GM12878 (cell line): ENCODE data around the gene CLK1. TPM values are rescaled to one million over a fixed set of nuclear protein-coding genes. Genes with fewer than 3 reads are reported as not detected.

Source experiments
- CREB1 ChIP-seq: IDR thresholded peaks from 2 replicates; pipeline ENCODE4 v1.6.1; 2012; ENCODE audit warnings: low read depth, mild to moderate bottlenecking, inconsistent platforms
- EZH2 ChIP-seq: IDR thresholded peaks from 2 replicates; pipeline ENCODE4 v1.6.1; 2012; ENCODE audit warnings: low read depth, mild to moderate bottlenecking, control low read depth, inconsistent platforms, low read length, borderline replicate concordance; ENCODE audit not compliant: control insufficient read depth
- IKZF2 ChIP-seq, 2 experiments: fragments of 450-650 bp; IDR thresholded peaks; 2 replicates each; pipeline ENCODE4 v1.6.1; 2017; ENCODE audit warnings: mild to moderate bottlenecking in 2 of 2, moderate library complexity in 2 of 2
- RB1 ChIP-seq: fragments of 450-650 bp; formaldehyde crosslinking; IDR thresholded peaks from 2 replicates; pipeline ENCODE4 v1.6.1; 2017; ENCODE audit warnings: mild to moderate bottlenecking, borderline replicate concordance
- polyA plus RNA-seq, 11 experiments: library from polyadenylated mRNA; depleted of rRNA in 4 of 11; unstranded in 6 of 11; stranded (reverse) in 5 of 11; fragments of >200 nt; fragmentation: Nextera tagmentation in 4 of 11; fragmentation: Illumina TruSeq in 1 of 11; extraction: Ambion mirVana in 4 of 11; extraction: Trizol in 1 of 11; gene quantifications; 1 replicate in 1 of 11; 2 replicates in 10 of 11; pipeline versions ENCODE4 v1.2.1 to v1.2.3, GENCODE V29; 2011 to 2016; ENCODE audit warnings: inconsistent platforms in 2 of 11, missing spikeins in 2 of 11, low read depth in 1 of 11
- total RNA-seq, 4 experiments: library from RNA; depleted of rRNA in 3 of 4; stranded (reverse); fragments of >200 nt in 3 of 4; fragmentation: Illumina TruSeq in 1 of 4; extraction: Trizol in 1 of 4; gene quantifications; 2 replicates each; pipeline versions ENCODE4 v1.2.1 to v1.2.3, GENCODE V29; 2013 to 2021
- TF ChIP-seq, protein P1 (sequence below): fragments of 450-650 bp; conservative IDR thresholded peaks from 2 replicates; pipeline ENCODE4 v1.6.1; 2017; ENCODE audit warnings: mild to moderate bottlenecking, moderate library complexity
- TF ChIP-seq, protein P2 (sequence below): fragments of 450-650 bp; IDR thresholded peaks from 2 replicates; pipeline ENCODE4 v1.6.1; 2017; ENCODE audit warnings: mild to moderate bottlenecking

The CLK1 gene
- total and polyA plus RNA-seq, 10 of the 15 experiments (the other 5 are each of a cell fraction or from before 2014, with no cell fraction given) = 61.2 to 221 (median 80.1) TPM

- TF ChIP-seq RB1 (no peak), CREB1 (0 out of 2 replicates have a peak, but pooled peaks have one; percentile 38), EZH2 (no peak), IKZF2 (IDR thresholded peaks at IDR 0.05) (peak; percentile 68 to 76)
- TF ChIP-seq, protein P1, sequence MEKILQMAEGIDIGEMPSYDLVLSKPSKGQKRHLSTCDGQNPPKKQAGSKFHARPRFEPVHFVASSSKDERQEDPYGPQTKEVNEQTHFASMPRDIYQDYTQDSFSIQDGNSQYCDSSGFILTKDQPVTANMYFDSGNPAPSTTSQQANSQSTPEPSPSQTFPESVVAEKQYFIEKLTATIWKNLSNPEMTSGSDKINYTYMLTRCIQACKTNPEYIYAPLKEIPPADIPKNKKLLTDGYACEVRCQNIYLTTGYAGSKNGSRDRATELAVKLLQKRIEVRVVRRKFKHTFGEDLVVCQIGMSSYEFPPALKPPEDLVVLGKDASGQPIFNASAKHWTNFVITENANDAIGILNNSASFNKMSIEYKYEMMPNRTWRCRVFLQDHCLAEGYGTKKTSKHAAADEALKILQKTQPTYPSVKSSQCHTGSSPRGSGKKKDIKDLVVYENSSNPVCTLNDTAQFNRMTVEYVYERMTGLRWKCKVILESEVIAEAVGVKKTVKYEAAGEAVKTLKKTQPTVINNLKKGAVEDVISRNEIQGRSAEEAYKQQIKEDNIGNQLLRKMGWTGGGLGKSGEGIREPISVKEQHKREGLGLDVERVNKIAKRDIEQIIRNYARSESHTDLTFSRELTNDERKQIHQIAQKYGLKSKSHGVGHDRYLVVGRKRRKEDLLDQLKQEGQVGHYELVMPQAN = no peak
- TF ChIP-seq, protein P2, sequence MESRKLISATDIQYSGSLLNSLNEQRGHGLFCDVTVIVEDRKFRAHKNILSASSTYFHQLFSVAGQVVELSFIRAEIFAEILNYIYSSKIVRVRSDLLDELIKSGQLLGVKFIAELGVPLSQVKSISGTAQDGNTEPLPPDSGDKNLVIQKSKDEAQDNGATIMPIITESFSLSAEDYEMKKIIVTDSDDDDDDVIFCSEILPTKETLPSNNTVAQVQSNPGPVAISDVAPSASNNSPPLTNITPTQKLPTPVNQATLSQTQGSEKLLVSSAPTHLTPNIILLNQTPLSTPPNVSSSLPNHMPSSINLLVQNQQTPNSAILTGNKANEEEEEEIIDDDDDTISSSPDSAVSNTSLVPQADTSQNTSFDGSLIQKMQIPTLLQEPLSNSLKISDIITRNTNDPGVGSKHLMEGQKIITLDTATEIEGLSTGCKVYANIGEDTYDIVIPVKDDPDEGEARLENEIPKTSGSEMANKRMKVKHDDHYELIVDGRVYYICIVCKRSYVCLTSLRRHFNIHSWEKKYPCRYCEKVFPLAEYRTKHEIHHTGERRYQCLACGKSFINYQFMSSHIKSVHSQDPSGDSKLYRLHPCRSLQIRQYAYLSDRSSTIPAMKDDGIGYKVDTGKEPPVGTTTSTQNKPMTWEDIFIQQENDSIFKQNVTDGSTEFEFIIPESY = no peak
Observed at GRCh38 chr2:200814276-200814815, 50.1 kb downstream of the CLK1 start (continued).
